ENCODE measurements around the gene ETV2.
"Not testable (repeated sequence)": the region's sequence is repeated elsewhere in the genome, so short reads cannot be mapped to it uniquely, and the experiment has no call there.

The ETV2 gene

DNA sequence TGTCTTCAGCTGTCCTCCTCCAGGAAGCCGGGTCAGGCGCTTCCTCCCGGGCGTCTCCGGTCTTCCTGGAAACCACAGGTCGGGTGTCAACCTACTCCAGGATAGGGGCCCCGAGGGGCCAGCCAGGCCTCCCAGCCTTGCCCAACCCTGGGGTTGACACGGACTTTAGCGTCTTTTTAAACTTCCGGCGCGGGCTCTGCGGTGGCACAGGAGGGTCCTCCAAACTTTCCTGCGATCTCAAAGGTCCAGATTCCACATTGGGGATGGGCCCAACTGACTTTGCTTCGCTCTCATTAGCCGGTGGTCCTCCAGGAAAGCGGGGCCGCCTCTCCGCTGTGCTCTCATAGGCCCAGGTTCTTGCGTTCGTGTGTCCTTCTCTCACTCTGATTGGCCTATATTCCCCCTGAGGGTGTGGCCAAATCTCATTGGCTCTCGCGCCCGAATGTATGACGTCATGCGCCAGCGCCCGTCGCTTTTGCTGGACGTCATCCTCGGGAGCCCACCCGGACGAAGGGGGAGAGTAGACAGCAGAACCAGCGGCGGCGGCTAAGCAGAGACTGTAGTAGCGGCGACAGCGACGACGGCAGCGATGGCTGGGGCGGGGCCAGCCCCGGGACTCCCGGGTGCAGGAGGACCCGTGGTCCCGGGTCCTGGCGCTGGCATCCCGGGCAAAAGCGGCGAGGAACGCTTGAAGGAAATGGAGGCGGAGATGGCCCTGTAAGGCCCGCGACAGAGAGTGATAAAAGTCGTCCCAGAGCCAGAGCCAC, 12.8 kb upstream of the ETV2 start, which contains the start of gene RBM42:
Gene RBM42 (plus strand): TSS at position 472 of the 767 bp plus-strand sequence. CDS start 118 bp downstream, at position 590.
- peak; percentile 94 to 97 (median 96) for DNase-seq

- DNase-seq: peak in 1 of 6 experiments; percentile 28
Observed at GRCh38 chr19:35629332-35629633, 12.3 kb upstream of the ETV2 start.

GRCh38 chr19:35633727-35634440, 7.7 kb upstream of the ETV2 start:
- no peak for DNase-seq

GRCh38 chr19:35636651-35637050, 4.9 kb upstream of the ETV2 start:
- no peak for DNase-seq

GRCh38 chr19:35637165-35637564, 4.4 kb upstream of the ETV2 start:
- DNase-seq: no peak

DNA sequence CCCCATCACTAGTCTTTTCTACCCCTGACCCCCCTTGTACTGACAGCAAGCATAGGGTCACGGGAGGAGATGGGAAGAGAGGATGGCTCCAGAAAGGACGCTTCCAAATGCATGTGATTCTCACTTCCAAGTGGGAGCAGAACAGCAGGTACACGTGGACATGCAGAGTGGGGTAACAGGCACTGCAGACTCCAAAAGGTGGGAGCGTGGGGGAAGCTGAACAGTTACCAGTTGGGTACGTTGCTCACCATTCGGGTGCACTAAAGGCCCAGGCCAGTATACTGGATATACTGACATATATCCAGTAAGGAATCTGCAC, 2.3 kb upstream of the ETV2 start:
- DNase-seq: no peak

GRCh38 chr19:35639863-35640262, 1.7 kb upstream of the ETV2 start:
- no peak for DNase-seq

DNA sequence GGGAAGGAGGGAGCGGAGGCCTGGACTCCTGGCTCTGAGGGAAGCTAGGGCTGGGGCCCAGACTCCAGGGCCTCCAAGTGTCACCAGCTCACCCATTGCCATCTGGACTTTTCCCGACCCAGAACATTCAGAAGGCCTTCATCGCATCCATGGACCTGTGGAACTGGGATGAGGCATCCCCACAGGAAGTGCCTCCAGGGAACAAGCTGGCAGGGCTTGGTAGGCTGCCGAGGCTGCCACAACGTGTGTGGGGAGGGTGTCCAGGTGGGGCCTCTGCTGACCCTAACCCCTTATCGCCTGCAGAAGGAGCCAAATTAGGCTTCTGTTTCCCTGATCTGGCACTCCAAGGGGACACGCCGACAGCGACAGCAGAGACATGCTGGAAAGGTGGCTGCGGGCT, 767 bp downstream of the ETV2 start:
- DNase-seq: no peak

DNA sequence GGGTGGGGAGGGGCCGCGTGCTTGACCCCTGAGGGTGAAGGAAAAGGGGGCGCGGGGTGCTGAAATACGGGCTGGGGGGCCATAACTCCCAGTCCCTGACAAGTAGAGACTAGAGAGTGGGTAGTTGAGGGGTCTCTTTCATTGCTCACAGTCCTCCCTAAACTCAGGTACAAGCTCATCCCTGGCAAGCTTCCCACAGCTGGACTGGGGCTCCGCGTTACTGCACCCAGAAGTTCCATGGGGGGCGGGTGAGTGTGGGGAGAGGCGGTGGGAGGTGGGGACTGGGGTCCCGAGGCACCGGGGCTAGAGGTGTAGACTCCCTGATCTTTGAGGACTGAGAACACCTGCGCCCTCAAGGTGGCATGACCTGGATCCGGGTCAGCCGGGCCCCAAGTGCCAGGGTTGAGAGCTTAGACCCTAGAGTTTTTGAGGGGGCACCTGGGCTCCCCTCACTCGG, 1.3 kb downstream of the ETV2 start:
- no peak for DNase-seq

GRCh38 chr19:35643255-35644205, 2.0 kb downstream of the ETV2 start:
- peak; percentile 63 to 94 (median 82) for DNase-seq

DNA sequence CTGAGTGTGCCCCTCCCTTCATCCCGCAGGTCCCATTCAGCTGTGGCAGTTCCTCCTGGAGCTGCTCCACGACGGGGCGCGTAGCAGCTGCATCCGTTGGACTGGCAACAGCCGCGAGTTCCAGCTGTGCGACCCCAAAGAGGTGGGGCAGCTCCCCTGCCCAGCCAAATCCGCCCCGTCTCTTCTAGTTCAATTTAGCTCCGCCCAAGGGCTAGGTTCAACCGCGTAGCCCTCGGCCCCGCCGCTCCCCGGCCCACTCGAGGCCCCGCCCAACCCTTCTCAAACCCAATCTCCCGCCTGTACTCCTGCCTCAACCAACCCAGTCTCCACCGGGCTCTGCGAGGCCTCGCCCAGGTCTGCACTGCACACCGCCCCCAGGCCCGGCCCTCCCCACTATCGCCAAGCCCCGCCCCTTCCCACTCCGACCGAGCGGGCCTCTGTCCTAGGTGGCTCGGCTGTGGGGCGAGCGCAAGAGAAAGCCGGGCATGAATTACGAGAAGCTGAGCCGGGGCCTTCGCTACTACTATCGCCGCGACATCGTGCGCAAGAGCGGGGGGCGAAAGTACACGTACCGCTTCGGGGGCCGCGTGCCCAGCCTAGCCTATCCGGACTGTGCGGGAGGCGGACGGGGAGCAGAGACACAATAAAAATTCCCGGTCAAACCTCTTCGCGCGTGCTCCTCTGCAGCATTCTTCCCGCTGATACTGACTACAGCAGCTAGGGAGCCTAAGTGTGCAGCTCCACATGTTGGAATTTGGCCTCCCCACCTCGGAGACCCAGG, 2.9 kb downstream of the ETV2 start:
- DNase-seq: peak; percentile 88 to 94 (median 90)

DNA sequence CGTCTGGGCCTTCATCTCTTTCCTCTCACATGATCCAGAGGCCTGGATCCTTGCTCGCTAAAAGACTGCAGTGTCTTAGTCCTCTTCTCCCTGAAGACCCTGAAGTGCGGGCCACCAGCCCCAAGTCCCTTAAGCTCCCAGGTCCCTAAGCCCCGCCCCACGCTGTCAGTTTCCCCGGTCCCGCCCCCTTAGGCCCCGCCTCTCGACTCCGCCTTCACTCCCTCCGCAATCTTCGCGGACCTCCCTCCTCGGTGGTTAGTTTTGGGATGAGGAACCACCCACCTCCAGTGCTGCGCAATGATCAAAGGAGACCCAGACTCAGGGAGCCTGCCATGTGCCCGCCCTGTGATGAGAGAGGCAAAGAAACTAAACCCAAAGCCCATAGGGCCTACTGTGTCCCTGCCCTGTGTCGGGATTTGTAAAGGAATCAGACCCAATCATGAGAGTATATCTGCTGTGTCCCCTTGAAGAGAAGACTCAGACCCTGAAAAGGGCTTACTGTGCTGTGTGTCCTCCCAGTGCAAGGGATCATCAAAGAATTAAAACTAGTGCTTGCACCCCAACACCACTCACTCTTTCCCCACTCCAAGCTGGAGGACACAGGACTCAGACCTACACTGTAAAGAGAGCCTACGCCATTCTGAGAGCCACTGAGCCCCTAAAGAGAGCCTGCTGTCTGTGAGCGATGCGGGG, 3.6 kb downstream of the ETV2 start:
- DNase-seq: peak; percentile 27 to 74 (median 62)

DNA sequence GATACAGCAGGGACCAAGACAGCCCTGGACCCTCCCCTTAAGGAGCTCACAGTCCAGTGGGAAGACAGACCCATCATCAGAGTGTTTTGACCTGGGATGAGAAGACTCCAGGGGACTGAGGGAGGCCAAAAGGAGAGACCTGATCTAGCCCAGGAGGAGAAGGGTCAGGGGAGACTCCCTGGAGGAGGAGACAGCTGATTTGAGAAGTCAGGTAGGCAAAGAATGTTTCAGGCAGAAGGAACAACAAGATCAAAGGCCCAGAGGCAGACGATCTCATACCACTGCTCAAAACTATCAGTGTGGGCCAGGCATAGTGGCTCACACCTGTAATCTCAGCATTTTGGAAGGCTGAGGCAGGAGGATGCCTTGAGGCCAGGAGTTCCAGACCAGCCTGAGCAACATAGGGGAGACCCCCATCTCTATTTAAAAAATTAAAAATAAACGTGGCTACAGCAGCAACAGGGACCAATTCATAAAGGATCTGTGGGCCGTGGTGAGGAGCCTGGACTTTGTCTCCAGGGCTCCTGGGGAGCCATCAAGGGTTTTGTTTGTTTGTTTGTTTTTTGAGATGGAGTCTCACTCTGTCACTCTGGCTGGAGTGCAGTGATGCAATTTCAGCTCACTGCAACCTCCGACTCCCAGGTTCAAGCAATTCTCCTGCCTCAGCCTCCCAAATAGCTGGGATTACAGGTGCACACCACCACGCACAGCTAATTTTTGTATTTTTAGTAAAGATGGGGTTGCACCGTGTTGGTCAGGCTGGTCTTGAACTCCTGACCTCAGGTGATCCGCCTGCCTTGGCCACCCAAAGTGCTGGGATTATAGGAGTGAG, 4.4 kb downstream of the ETV2 start:
- no peak for DNase-seq

DNA sequence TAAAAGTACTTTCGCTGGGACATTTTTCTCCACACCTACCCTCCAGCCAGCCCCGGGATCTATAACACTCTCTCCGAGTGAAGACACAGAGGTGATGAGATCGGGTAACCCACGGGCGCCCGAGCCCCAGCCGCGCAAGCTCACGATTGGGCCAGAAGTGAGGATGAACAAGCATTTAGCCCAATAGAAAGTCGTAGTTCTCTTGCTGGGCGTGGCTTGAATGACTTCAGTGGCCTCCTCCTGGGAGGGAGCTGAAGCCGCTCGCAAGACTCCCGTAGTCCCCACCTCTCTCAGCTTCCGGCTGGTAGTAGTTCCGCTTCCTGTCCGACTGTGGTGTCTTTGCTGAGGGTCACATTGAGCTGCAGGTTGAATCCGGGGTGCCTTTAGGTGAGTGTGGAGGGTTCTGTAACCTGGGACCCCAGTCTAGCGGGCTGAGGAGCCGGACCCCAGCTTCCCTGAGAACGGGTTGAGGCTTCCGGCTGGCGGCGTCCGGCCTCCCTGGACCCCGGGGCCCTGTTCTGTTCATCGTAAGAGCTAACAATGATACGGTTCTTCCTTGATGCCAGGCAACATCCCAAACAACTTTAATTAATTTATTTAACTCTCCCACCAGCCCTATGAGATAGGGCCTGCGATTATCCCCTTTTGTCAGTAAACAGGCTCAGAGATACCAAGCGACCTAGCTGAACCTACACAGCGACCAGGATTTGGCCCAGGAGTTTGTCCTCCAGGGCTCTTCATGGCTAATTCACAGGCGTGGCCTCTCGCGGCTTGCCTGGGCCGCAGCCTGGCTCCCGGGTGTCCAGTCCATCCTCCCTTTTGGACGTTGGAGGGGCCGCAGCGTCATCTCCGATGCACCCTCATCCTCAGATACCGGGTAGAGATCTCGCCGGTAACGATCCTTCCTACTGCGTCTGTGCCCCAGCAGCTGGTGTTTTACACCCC, 6.7 kb downstream of the ETV2 start, which contains the start of gene COX6B1:
Gene COX6B1 (plus strand): TSS at position 307 of the 945 bp plus-strand sequence. CDS start 2,921 bp downstream, outside the sequence.
- DNase-seq: peak; percentile 71 to 92 (median 90)

- no peak for DNase-seq
Observed at GRCh38 chr19:35650581-35650980, 9.0 kb downstream of the ETV2 start.

- DNase-seq: not testable (repeated sequence)
Observed at GRCh38 chr19:35654828-35655227, 13.3 kb downstream of the ETV2 start.

GRCh38 chr19:35655600-35655999, 14.1 kb downstream of the ETV2 start:
- no peak for DNase-seq

DNA sequence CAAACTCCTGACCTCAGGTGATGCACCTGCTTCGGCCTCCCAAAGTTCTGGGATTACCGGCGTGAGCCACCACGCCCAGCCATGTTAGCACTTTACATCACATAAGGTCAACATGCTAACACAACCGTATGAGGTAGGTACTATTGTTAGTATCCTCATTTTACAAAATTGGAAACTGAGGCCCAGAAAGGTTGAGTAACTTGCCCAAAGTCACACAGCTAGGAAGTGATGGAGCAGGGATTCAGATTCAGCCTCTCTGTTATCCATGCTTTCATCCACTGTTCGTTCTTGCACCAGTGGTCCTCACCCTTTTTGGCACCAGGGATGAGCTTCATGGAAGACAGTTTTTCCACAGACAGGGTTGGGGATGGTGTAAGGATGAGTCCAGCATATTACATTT, 15.2 kb downstream of the ETV2 start:
- DNase-seq: no peak

GRCh38 chr19:35657904-35658700, 16.6 kb downstream of the ETV2 start:
- no peak for DNase-seq

Data from stimulated activated naive CD4-positive, alpha-beta T cell (primary cell).